ENCODE measurements around the gene CEP57.
"Not testable (repeated sequence)": the region's sequence is repeated elsewhere in the genome, so short reads cannot be mapped to it uniquely, and the experiment has no call there.

Gene CEP57

GRCh38 chr11:95805869-95806268, 15.6 kb downstream of the CEP57 start:
- no peak for DNase-seq (ENCODE audit: low read depth)
- no peak for TF ChIP-seq CTCF (conservative IDR thresholded peaks at IDR 0.05; ENCODE audit: control insufficient read depth, insufficient read depth, low read depth, low read length)
- no peak overlapping the region for H3K4me3 ChIP-seq (ENCODE audit: control insufficient read depth, low read depth, low read length)

GRCh38 chr11:95806464-95806863, 16.2 kb downstream of the CEP57 start:
- DNase-seq (ENCODE audit: low read depth); H3K4me3 ChIP-seq (ENCODE audit: control insufficient read depth, low read depth, low read length): not testable (repeated sequence)

- not testable (repeated sequence) for H3K4me3 ChIP-seq (ENCODE audit: control insufficient read depth, low read depth, low read length); DNase-seq (ENCODE audit: low read depth)
Measured at GRCh38 chr11:95811052-95811451, 20.8 kb downstream of the CEP57 start.

GRCh38 chr11:95816037-95816436, 25.7 kb downstream of the CEP57 start:
- no peak for TF ChIP-seq CTCF (conservative IDR thresholded peaks at IDR 0.05; ENCODE audit: control insufficient read depth, insufficient read depth, low read depth, low read length)
- no peak overlapping the region for H3K4me3 ChIP-seq (ENCODE audit: control insufficient read depth, low read depth, low read length)
- DNase-seq (ENCODE audit: low read depth) = no peak

- no peak for TF ChIP-seq CTCF (conservative IDR thresholded peaks at IDR 0.05; ENCODE audit: control insufficient read depth, insufficient read depth, low read depth, low read length)
- no peak overlapping the region for H3K4me3 ChIP-seq (ENCODE audit: control insufficient read depth, low read depth, low read length)
- DNase-seq (ENCODE audit: low read depth) = peak; percentile 48
Measured at GRCh38 chr11:95821640-95822039, 31.3 kb downstream of the CEP57 start.

- no peak for TF ChIP-seq CTCF (conservative IDR thresholded peaks at IDR 0.05; ENCODE audit: control insufficient read depth, insufficient read depth, low read depth, low read length)
- no peak overlapping the region for H3K4me3 ChIP-seq (ENCODE audit: control insufficient read depth, low read depth, low read length)
- DNase-seq (ENCODE audit: low read depth) = peak; percentile 71
Measured at GRCh38 chr11:95827696-95828095, 37.4 kb downstream of the CEP57 start.

GRCh38 chr11:95829580-95830259, 39.4 kb downstream of the CEP57 start:
- TF ChIP-seq CTCF (conservative IDR thresholded peaks at IDR 0.05; ENCODE audit: control insufficient read depth, insufficient read depth, low read depth, low read length) = no peak
- H3K4me3 ChIP-seq (ENCODE audit: control insufficient read depth, low read depth, low read length) = no peak overlapping the region
- DNase-seq (ENCODE audit: low read depth) = peak; percentile 78

Measured in fibroblast of mammary gland (primary cell).